K562 (cell line): ENCODE results near the gene UHRF1. TPM values are rescaled to one million over a fixed set of nuclear protein-coding genes. Genes with fewer than 3 reads are reported as not detected.
A peak's percentile ranks its signal among the peaks of the same experiment; 100 is the strongest.

Experiments
- E2F6 ChIP-seq, 2 experiments: IDR thresholded peaks; 2 replicates each; pipeline ENCODE4 v1.6.1; 2011; ENCODE audit warnings: borderline replicate concordance in 1 of 2, control low read depth in 1 of 2, low read depth in 1 of 2, low read length in 1 of 2, mild to moderate bottlenecking in 1 of 2, mixed read lengths in 1 of 2, moderate library complexity in 1 of 2; ENCODE audit not compliant: insufficient read depth in 1 of 2, insufficient read length in 1 of 2, poor library complexity in 1 of 2, severe bottlenecking in 1 of 2; ENCODE audit errors: extremely low read depth in 1 of 2
- E2F8 ChIP-seq: fragments of 450-650 bp; IDR thresholded peaks from 2 replicates; pipeline ENCODE4 v1.7.1; 2018; ENCODE audit warnings: mild to moderate bottlenecking, low read depth; ENCODE audit not compliant: partially characterized antibody
- GTF2E2 ChIP-seq: fragments of 200-800 bp; sonication (Bioruptor generic); IDR thresholded peaks from 2 replicates; pipeline ENCODE4 v1.6.1; 2016; ENCODE audit warnings: missing genetic modification characterization, missing compliant biosample characterization
- KDM1A ChIP-seq, 2 experiments: fragments of 450-650 bp; IDR thresholded peaks; 2 replicates each; pipeline ENCODE4 v1.6.1; 2016; ENCODE audit warnings: mild to moderate bottlenecking in 2 of 2
- NFE2 ChIP-seq: IDR thresholded peaks from 2 replicates; pipeline ENCODE4 v1.6.1; 2014; ENCODE audit warnings: antibody characterized with exemption, low read depth
- POLR2G ChIP-seq: fragments of 200-400 bp; formaldehyde crosslinking; IDR thresholded peaks from 2 replicates; pipeline ENCODE4 v1.6.1; 2017; ENCODE audit warnings: low read depth, mild to moderate bottlenecking, antibody characterized with exemption, low read length, moderate library complexity
- PTRF ChIP-seq: fragments of 450-650 bp; IDR thresholded peaks from 2 replicates; pipeline ENCODE4 v1.6.1; 2016; ENCODE audit warnings: mild to moderate bottlenecking, missing genetic modification characterization, missing compliant biosample characterization
- RAD51 ChIP-seq: fragments of 450-650 bp; IDR thresholded peaks from 2 replicates; pipeline ENCODE4 v1.7.1; 2016; ENCODE audit warnings: low read depth, mild to moderate bottlenecking, borderline replicate concordance
- RBM15 ChIP-seq: fragments of 200-400 bp; formaldehyde crosslinking; IDR thresholded peaks from 2 replicates; pipeline ENCODE4 v1.6.1; 2018; ENCODE audit warnings: mild to moderate bottlenecking, low read length, moderate library complexity; ENCODE audit not compliant: insufficient read depth
- TRIM24 ChIP-seq, 2 experiments: fragments of 450-650 bp; IDR thresholded peaks; 2 replicates each; pipeline ENCODE4 v1.6.1; 2016
- XRCC5 ChIP-seq: fragments of 200-400 bp; formaldehyde crosslinking; IDR thresholded peaks from 2 replicates; pipeline ENCODE4 v1.6.1; 2017; ENCODE audit warnings: low read depth, mild to moderate bottlenecking, low read length
- ZKSCAN8 ChIP-seq: fragments of 200-800 bp; sonication (Bioruptor generic); IDR thresholded peaks from 2 replicates; pipeline ENCODE4 v1.6.1; 2016; ENCODE audit warnings: missing genetic modification characterization, missing compliant biosample characterization
- ZNF124 ChIP-seq: sonication (generic); formaldehyde crosslinking; IDR thresholded peaks from 2 replicates; pipeline ENCODE4 v1.8.1; 2022; ENCODE audit warnings: missing genetic modification reagents
- ZNF143 ChIP-seq: sonication (generic); formaldehyde crosslinking; IDR thresholded peaks from 2 replicates; pipeline ENCODE4 v1.9.0; 2022; ENCODE audit warnings: mild to moderate bottlenecking, missing genetic modification reagents
- ZNF175 ChIP-seq: fragments of 200-800 bp; sonication (Bioruptor generic); IDR thresholded peaks from 2 replicates; pipeline ENCODE4 v1.6.1; 2016; ENCODE audit warnings: low read depth, mild to moderate bottlenecking, missing genetic modification characterization, missing compliant biosample characterization
- ZNF408 ChIP-seq: fragments of 250-450 bp; sonication (Bioruptor Pico); IDR thresholded peaks from 2 replicates; pipeline ENCODE4 v1.4.0; 2020; ENCODE audit warnings: low read depth, mild to moderate bottlenecking, moderate library complexity
- ZNF41 ChIP-seq: fragments of 250-450 bp; sonication (Bioruptor Pico); conservative IDR thresholded peaks from 2 replicates; pipeline ENCODE4 v1.4.0; 2020; ENCODE audit warnings: mild to moderate bottlenecking
- ZNF609 ChIP-seq: sonication (generic); formaldehyde crosslinking; IDR thresholded peaks from 2 replicates; pipeline ENCODE4 v1.8.1; 2023; ENCODE audit warnings: missing genetic modification reagents, mild to moderate bottlenecking, borderline replicate concordance
- ZNF830 ChIP-seq: fragments of 250-450 bp; sonication (Bioruptor Pico); IDR thresholded peaks from 2 replicates; pipeline ENCODE4 v1.5.0; 2021; ENCODE audit warnings: mild to moderate bottlenecking
- polyA plus RNA-seq, 8 experiments: library from polyadenylated mRNA; depleted of rRNA in 4 of 8; stranded (reverse) in 5 of 8; unstranded in 3 of 8; fragments of >200 nt; fragmentation: Nextera tagmentation in 2 of 8; fragmentation: Illumina TruSeq in 1 of 8; extraction: Ambion mirVana in 2 of 8; extraction: Trizol in 1 of 8; gene quantifications; 2 replicates each; pipeline versions ENCODE4 v1.2.1 to v1.2.3, GENCODE V29; 2011 to 2014; ENCODE audit warnings: inconsistent platforms in 1 of 8, missing spikeins in 1 of 8
- total RNA-seq, 7 experiments: library from RNA; depleted of rRNA in 6 of 7; stranded (reverse); fragments of >200 nt in 6 of 7; fragmentation: Illumina TruSeq in 2 of 7; extraction: Trizol in 2 of 7; gene quantifications; 2 replicates each; pipeline versions ENCODE4 v1.2.1 to v1.2.3, GENCODE V29; 2011 to 2021; ENCODE audit warnings: low replicate concordance in 1 of 7

UHRF1 gene
- total and polyA plus RNA-seq, 9 of the 15 experiments (the other 6 are each of a cell fraction or from before 2014, with no cell fraction given) = 6.0 to 101 (median 30.9) TPM

GRCh38 chr19:4909156-4909896 is at the start of gene UHRF1 (continued):
- TF ChIP-seq KDM1A (IDR thresholded peaks at IDR 0.05) (peak in 1 of 2 experiments; percentile 51; a peak in 3 of 4 replicates), ZNF41 (CRISPR knock-in tag) (no peak), GTF2E2 (no peak), ZNF408 (no peak), ZNF609 (CRISPR knock-in tag) (no peak; the same call in 1 of the 2 replicates), ZNF143 (CRISPR knock-in tag) (no peak), PTRF (tag) (no peak), RAD51 (no peak), ZKSCAN8 (CRISPR knock-in tag) (no peak), TRIM24 (IDR thresholded peaks at IDR 0.05) (no peak), RBM15 (no peak), NFE2 (no peak), POLR2G (peak; percentile 85), E2F8 (peak; percentile 99), XRCC5 (peak; percentile 82; the same call in 1 of the 2 replicates), E2F6 (IDR thresholded peaks at IDR 0.05; ENCODE audit: borderline replicate concordance in 1 of 2, extremely low read depth in 1 of 2, insufficient read depth in 1 of 2, insufficient read length in 1 of 2, low read depth in 1 of 2, low read length in 1 of 2, poor library complexity in 1 of 2, severe bottlenecking in 1 of 2) (peak in 1 of 2 experiments; percentile 92), ZNF830 (CRISPR knock-in tag) (no peak), ZNF124 (CRISPR knock-in tag) (no peak), ZNF175 (CRISPR knock-in tag) (no peak)
